EH (cell line): ENCODE results near the gene HLCS.
A peak's percentile ranks its signal among the peaks of the same experiment; 100 is the strongest.
"Not testable (repeated sequence)": the region's sequence is repeated elsewhere in the genome, so short reads cannot be mapped to it uniquely, and the experiment has no call there.

ENCODE experiments used
- DNase-seq: peaks from one replicate; pipeline ENCODE4 v3.0.0-alpha.2; 2015; ENCODE audit warnings: low read depth

Gene HLCS

DNA sequence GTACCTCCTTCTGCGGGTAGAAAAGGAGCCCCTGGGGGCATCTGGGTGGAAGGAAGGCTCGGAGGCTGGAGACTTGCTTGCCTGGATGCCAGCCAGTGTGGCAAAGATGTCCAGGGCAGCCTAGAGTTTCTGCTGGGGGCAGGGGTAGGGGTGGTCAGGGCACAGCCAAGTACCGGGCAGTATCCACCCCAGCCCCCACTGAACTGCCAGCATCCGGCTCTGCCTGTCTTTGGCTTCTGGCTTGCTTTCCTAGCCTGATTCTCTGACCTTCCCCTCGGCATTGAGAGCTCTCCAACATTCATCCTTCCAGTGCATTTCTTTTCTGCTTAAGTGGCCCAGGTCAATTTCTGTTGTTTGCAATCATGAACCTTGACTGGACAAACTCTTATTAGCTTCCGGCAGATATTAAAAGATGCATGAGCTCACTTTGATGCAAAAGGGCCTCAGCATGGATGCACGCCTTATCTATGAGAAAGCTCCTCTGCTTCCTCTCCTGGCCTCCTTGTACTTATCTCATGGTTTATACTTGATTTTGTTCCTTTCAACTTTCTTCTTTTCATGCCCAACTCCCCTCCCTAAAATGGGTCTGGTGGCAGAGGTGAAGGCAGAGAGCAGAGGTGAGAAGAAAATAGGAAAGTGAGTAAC lies 116.9 kb downstream of the HLCS start:
- DNase-seq: no peak

DNA sequence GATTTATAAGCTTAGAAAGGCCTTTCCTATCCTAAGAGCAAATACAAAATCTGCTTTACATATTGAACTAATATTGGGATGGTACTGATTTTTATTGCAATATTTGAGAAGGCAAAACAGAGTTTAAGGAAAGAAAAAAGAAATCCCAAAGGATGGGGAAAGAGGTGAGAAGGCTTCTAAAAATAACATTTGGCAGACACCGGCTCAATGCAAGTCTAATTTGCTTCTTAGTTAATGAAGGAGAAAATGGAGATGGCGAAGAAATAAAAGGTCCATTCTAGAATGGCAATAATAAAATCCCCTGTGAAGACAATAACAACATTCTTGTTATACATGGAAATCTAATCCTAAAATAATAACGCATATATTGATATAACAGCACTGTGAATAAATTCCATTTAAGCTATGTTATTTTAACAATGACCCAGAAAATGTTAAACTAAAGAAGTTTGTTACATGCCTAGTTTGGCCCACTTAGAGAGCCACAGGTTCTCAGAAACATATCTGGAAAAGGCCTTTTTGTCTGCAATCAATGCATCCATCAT lies 117.7 kb downstream of the HLCS start:
- no peak for DNase-seq

DNA sequence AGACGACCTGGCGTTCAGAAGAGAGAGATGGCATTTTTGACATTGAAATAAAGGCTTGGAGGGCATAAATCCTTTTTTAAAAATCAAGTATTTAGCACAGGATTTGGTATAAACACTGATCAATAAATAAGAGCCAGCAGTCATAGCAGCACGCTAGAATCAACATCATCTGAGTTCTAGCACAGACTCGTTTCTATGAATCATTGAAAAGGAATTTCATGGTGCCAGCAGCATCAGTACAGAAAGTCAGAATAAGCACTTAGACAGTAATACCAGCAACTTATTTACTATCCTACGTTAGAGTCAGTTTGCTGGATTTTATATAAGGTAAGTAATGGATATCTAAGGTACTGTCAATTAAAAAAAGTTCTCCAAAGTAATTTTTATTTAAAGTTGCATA lies 119.3 kb downstream of the HLCS start:
- peak; percentile 83 for DNase-seq

DNA sequence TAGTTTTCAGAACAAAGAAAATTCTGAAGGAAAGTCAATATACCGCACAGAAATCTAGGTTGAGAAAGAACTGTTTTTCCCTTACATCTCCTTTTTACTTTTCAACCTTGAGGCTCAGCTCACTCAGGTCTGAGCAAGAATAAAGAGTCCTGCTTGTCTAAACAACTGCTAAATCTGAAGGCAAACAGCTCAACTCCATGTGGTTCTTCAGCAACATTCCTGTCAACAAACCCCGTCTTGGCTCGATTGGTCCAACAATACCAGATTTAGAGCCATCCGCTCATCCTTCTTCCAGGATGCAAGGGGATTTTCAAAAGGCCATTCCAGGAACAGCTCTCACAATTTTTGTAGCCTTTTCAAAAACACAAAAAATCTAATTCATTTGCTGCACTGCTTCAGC lies 119.8 kb downstream of the HLCS start:
- DNase-seq: no peak

DNA sequence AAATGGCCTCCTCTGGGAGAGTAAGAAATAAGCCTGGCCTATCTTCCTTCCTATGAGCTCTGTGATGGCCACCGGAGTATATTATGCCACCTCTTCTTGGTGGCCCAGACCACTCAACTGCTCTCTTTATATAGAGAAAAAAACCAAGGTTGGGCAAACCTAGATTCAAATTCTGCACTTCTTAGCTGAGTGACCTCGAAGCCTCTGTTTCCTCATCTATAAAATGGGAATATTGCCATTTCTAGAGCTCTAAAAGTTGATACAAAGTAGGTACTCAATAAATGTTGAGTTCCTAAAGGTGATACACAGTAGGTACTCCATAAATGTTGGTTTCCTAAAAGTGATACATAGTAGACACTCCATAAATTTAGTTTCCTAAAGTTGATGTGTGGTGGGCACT lies 120.7 kb downstream of the HLCS start:
- DNase-seq: no peak

DNA sequence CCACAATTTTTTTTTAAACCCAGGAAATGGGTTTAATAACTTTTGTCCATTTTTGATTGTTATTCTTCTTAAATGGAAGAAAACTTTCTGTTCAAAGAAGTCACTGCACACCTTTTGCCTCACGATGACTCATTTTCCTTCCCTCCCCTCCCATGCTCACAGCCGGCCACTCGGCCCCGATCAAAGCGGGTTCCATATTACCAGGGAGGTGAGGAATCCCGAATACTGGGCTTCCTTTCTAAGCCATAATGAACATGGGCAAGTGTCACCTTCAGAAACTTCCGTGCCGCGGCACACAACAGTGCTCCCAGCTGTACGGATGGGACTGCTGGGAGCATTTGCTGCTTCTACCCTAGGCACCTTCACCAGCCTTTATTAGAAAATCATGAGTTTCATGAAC lies 121.4 kb downstream of the HLCS start:
- DNase-seq: no peak

DNA sequence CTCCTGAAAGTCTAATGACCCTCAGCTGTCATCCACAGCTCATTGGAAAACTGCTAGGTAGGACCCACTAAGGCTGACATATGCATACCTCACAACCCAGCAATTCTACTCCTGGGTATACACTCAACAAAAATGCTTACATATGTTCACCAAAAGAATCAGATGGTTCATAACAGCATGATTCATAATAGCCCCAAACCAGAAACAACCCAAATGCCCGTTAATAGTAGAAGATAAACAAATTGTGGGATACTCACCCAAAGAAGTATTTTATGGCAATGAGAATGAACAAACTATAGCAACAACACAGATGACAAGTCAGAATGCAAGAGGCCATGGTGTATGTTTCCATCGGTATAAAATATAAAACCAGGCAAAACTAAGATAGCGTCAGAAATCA lies 124.6 kb downstream of the HLCS start:
- DNase-seq: peak; percentile 72

DNA sequence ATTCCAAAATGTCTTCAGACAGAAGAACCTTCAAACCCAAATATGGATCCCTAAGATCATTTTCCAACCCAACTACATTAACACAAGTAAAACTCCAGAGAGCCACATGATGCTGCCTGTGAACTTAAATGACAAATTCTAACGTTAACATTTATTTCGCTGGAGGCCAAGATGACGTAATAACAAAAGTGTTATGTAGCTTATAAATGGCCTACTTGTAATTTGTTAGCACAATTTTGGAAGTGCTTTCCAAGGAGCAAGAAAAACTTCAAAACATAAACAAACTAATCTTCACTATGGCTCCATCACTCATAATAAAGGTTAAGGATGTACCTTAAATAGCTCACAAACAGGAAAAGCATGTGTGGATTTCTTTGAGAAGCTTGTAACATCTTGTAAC lies 126.7 kb downstream of the HLCS start:
- DNase-seq: no peak

DNA sequence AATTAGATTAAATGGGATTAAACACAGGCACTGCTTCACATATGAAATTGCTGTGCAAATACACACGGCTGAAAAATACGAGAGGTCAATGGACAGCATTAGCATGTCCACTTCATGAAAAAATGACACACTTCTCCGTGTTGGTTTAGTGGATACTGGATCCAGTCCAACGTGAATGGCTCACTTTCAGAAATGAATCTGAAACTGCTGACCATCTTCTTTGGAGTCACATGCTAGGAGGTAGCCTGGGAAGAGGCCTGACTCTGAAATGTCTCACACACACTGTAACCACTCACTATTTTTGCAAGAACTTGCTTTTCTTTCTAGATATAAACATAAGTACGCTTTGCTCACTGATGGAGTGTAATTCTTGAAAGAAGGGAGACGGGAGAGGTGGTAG lies 127.3 kb downstream of the HLCS start:
- DNase-seq: peak; percentile 56

DNA sequence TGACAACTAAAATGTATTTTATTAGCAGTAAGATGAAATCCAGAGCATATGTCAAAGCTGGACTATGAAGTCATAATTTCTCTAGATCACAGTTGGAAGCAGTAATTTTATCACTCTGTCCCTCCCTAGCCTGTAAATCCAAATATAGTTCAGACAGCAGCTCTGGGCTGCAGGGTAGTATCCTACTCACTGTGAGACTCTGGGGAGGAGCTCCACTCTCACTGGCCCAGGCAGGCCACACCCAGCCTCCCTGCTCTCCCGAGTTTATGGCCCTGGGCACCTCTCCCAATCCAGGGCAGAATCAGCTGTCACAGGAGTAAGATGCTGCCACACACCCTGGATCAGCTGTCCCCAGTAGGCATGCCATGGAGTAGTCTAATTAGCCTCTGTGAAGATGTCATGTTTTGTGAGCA lies 131.1 kb downstream of the HLCS start:
- peak; percentile 61 for DNase-seq

DNA sequence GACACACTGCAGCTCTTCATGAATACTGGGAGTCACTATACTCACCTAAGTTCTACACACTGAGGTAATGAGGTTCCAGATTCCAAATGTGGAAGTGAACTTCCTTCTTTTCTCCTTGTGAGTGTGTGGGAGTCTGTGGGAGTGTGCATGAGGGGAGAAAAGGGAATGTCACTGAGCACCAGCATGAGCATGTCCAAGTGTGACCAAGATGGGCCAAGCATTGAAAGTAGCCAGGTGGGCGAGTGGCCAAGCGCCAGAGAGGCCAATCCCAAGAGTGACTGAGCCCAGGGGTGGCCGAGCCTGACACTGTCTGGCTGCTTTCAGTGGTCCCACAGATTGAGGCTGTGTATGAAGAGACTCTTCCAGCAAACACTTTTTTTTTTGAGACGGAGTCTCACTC lies 132.3 kb downstream of the HLCS start:
- no peak for DNase-seq

DNA sequence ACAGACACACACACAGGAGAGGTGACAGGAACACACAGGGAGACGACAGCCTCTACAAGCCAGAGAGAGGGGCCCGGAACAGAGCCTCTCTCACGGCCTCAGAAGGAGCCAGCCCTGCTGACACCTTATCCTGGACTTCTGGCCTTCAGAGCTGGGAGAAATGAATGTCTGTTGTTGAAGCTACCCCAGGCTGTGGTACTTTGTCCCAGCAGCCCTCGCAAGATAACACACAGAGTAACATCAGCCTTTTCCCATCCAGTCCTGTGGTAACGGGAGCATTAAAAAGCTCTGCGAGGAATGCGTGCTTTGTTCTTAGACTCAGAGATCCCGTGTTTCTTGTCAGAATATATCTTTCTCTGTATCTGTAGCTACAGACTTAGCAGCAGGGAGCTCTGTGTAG lies 136.4 kb downstream of the HLCS start:
- DNase-seq: no peak

DNA sequence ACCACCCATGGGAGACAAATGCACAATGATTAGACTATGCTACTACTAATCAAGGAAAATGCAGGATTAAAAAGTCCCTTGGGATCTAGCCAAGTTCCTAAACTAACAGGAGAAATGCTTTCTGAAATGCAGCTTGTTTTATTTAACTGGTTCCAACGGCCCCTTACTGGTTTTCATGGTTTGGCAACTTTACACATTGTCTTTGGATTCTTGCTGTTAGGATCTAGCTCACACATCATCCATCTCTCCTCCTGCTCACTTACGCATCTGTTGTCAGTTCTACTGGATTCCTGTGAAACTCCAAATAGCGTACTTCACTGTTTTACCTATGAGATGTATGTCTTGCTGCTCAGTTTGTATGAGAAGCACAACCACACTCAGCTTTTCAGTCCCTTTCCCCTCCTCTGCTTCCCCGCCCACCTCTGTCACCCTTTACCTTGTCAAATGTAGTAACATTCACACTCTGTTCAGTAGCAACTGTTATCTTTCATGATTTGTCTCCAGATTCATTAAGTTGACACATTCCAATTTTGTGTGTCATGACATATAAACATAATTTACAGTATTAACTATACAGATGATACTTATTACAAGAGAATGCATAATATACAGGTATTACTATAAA lies 137.5 kb downstream of the HLCS start:
- DNase-seq: no peak

DNA sequence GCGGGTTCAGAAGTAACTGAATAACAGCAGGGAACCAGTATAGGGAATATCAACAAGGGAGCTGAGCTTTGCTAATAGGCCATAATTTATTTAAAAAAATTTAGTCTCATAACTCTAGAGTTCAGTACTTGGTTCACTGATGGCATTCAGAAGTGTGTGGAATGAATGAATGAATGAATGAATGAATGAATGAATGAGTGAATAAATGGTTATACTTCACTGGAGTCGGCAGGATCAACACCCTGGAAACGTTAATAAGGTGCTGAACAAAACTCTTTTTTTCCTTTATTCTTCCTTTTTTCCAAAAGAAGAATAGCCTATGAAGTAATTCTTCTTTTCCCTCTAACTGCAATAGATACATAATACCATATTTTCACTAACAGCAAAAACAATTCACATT lies 138.3 kb downstream of the HLCS start:
- no peak for DNase-seq

DNA sequence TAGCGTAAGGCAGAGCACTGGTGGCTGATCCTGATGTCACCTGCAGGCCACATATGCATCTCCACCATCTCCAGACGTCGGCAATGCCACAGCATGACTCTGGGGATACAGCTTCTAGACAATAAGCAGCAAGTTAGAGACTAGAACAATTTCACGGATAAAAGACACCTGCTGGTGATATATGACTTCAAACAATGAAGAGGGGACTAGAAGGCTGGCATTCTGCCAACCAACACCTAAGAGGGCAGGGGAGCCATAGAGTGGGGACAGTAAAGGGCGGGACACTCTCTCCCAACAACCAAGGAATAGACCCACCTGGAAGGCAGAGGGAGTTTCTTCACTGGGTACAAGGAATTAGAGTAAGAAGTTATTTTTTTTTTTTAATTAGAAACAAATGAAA lies 140.8 kb downstream of the HLCS start:
- no peak for DNase-seq

DNA sequence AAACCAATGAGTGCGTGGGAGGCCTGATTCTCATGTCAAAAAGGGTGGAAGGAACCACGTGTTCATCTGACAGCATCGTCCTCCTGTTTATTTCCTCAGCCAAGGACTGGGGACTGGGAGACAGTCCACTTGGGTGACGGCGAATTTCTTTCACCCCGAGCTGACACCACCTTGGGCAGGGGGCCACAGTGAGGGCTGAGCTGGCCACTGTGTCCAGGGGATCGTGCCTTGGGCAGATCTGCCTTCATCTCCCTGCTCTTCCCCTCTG lies 145.5 kb downstream of the HLCS start:
- DNase-seq: no peak

DNA sequence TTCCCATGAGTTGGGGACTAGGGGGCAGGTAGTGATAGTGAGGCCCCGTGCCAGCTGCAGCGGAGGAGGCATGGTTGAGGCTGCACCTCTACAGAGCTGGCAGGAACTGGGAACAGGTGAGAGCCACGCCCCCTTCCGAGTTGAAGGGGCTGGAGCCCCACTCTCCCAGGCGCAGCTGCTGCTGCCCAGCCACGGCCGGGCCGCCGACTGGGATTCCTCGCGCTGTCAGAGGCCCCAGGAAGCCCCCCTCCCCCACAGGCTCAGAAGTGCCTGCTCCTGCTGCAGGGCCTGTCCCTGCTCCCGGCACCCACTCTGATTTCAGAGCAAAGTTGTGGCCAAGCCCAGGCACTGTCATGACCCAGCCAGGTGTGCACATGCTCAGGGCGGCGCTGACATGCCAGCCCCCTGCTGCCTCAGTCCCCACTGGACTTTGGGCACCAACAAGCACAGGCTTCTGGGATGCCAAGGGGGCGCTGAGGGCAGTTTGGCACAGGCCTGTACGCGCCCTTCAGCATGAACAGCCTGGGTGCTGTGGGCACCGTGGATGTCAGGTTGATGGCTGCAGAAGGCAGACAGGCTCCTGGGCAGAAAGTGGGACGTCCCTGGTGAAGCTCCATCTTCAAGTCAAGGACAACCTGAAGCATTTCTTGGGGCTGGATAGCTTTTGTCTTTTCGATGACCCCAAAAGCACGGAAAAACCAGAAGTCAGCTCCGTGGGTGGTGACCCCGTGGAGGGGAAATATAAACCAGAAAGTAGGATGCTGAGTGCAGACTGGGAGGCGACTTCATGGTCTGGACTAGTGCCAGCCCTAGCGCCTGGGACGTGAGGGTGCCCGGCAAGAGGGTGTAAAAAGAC lies 146.1 kb downstream of the HLCS start:
- no peak for DNase-seq

DNA sequence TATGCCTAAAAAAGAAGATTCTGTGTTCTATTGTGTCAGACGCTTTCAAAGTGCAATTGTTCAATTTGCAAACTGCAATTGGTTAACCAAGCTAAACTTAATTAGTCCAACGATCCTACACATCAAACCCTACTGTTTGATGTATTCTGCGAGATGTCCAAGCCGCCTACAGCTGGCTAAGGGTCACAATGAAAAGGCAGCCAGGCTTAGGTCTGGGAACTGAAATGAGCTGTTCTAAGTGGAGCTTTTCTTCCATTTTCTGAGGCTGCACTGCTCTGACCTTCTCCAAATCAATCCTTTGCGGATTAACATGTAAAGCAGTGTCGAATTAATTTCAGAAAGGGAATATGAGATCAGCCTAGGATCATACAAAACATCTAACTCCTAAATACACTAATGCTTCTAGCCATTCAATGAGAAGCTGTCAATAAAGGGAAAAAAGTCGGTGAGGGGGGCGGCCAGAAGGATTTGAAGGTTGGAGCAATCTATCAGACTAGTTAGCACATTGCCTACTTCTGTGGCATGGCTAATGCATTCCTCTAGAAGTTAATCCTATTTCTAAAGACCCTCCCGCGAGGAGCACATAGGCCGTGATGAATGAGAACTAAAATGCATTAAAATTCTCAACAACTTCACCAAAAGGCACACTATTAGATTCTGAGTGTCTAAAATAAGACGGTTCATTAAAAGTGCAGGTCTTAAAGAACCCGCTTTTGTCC lies 148.6 kb downstream of the HLCS start:
- DNase-seq: no peak

DNA sequence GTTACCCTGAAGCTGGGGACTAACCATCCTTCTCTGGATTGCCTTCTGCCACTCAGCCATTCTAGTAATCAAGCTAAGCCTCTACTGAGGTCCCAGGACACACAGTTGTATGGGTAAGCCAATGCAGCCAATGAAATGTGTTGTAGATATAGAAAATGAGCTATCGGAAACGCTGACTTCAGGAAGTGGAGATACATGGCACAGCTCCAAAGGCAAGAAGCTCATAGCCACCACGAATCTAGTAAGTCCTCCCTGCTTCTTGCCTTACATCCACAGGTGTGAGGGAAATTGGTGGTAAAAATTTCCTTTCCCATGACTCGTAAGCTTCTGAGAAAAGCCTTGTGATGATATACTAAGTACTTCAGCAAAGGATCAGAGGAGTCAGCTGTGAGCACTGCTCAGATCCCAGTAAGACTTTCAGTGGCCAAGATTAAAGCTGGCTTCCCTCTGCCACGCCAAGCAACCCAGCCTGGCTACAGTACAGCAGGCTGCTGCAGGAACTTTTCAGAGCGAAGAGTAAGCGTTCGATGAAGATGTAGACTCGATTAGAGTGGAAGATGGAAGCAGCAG lies 149.8 kb downstream of the HLCS start:
- no peak for DNase-seq

DNA sequence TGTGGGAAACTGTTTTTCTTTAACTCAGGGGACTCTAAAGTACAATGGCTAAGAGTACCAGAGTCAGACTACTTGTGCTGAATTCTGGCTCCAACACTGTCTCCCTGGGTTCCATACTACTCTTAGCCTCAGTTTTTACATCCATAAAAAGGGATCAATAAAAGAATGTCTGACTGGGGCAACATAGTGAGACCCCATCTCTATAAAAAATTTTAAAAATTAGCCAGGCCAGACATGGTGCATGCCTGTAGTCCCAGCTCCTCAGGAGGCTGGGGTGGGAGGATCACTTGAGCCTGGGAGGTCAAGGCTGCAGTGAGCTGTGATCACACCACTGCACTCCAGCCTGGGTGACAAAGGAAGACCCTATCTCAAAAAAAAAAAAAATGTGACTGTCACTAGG lies 150.4 kb downstream of the HLCS start:
- DNase-seq: not testable (repeated sequence)

DNA sequence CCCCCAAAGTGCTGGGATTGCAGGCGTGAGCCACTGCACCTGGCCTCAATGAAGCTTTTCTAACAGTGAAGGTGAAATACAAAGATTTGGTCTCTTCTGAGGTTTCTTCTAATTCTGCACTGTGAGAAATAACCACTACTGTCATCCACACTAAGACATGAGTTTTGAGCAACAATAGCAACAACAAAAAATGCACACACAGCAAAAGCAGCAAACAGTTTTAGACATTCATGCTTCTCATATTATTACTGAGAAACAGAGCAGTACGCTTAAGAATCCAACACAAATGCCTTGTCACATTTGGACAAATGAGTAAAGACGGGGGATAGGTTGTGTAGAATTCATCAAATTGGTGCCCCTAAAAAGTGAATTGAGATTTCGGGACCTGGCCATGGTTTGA lies 151.2 kb downstream of the HLCS start:
- no peak for DNase-seq

DNA sequence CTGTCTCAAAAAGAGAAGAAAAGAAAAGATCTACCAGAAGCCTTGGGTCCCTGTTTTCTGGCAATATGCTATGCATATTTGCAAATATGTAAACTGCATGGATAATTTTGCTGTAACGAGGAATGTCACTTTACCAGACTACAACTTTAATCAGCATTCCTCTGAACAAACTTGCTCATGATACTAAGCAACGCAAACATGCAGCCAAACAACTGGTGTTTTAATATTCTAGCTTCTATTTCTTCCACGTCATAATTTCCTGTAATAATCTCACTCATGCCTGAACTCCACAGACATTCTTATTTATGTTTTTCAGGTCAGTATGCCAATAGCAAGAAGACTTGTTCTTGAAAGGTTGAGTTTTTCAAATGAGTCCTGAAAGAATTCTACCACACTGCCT lies 153.4 kb downstream of the HLCS start:
- DNase-seq: no peak
